Choroid plexus epithelial cell (primary cell): ENCODE measurements around the gene PEX19.

ENCODE experiments used
- DNase-seq: peaks from one replicate; pipeline ENCODE4 v3.0.0-alpha.2; 2010; ENCODE audit warnings: low read depth
- H3K4me3 ChIP-seq: 2 replicates; pipeline ENCODE4 v1.5.1; 2011; ENCODE audit warnings: low read depth, mild to moderate bottlenecking, control low read depth, low read length, moderate library complexity
- TF ChIP-seq, protein P1 (sequence below): conservative IDR thresholded peaks from 2 replicates; pipeline ENCODE4 v1.5.1; 2011; ENCODE audit warnings: low read depth, mild to moderate bottlenecking, control low read depth, inconsistent platforms, low read length, moderate library complexity

Gene PEX19

DNA sequence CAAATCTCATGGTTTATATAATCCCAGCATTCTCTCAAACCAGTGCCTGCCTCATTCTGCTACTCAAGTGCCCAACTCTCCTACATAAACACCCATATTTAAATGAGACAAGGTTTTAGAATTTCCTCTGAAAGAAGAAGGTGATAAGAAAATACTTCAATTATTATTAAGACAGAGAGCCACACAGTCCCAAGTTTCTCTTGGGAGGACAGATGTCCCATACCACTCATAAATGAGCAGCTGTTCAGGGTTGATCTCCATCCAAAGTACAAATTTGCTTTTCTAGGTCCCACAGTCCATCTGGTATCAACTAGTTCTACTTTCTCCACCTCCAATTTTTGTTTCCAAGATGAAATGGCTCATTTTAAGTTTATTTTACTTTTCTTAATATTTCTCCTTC is 33.9 kb downstream of the PEX19 start:
- TF ChIP-seq, protein P1, sequence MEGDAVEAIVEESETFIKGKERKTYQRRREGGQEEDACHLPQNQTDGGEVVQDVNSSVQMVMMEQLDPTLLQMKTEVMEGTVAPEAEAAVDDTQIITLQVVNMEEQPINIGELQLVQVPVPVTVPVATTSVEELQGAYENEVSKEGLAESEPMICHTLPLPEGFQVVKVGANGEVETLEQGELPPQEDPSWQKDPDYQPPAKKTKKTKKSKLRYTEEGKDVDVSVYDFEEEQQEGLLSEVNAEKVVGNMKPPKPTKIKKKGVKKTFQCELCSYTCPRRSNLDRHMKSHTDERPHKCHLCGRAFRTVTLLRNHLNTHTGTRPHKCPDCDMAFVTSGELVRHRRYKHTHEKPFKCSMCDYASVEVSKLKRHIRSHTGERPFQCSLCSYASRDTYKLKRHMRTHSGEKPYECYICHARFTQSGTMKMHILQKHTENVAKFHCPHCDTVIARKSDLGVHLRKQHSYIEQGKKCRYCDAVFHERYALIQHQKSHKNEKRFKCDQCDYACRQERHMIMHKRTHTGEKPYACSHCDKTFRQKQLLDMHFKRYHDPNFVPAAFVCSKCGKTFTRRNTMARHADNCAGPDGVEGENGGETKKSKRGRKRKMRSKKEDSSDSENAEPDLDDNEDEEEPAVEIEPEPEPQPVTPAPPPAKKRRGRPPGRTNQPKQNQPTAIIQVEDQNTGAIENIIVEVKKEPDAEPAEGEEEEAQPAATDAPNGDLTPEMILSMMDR = no peak
- H3K4me3 ChIP-seq = no peak overlapping the region
- DNase-seq = no peak

DNA sequence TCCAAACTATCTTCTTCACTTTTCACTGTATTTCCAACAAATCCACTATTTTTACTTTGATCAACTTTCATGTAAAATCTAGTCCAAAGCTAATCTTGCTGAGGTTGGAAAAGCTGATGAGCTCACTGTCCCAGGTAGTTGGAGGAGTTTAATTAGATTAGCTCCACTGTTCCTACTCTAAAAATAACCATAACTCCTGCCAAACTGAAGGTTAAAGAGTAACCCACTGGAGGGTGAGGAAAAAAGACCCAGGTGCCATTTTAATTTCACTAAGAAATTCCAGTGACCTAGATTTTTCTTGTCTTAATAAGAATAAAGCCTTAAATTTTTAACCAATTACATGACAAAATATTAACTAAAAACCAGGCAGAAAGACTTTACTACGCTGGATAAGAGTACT is 37.9 kb downstream of the PEX19 start:
- H3K4me3 ChIP-seq = no peak overlapping the region
- TF ChIP-seq, protein P1 = no peak
- no peak for DNase-seq

- TF ChIP-seq, protein P1 = no peak
- DNase-seq = no peak
- no peak overlapping the region for H3K4me3 ChIP-seq
Observed at GRCh38 chr1:160245434-160245833, 39.5 kb downstream of the PEX19 start.

DNA sequence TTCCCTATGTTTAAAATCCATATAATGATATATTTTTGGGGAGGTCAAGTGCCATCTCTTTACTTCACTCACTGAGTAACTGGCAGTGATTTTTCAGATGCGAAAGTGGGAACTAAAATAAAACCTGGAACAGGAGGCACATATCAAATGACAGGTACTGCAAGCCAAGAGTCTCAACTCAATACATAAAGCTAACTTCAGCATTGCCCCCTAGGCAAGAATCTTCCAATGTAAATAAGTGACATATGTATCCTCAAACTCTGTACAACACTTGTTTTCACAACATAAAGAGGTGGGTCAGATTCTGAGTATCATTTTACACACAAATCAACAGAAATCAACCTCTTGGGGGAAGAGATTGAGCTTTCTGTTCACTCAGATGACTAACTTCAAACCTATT is 40.7 kb downstream of the PEX19 start:
- H3K4me3 ChIP-seq = no peak overlapping the region
- TF ChIP-seq, protein P1 = no peak
- DNase-seq = no peak

DNA sequence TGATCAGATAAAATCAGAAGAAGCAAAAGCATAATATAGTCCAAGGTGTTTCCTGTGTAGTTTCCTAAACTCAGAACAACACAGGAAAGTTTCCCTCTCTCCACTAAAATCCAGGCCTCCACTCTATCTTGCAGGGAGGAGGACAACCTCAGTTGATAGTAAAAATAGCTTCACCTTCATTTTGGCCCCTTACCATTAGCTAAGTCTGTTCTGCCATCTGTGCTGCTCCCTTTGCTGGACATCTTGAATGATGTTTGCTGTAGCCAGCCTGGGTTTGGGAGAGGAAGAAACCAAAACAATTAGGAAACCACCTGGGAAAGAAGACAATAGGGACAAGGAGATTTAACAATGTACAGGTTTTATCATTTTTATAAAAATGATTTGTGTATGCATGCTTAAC is 41.2 kb downstream of the PEX19 start:
- no peak for DNase-seq
- TF ChIP-seq, protein P1 = no peak
- H3K4me3 ChIP-seq = no peak overlapping the region

- no peak for DNase-seq
- H3K4me3 ChIP-seq = no peak overlapping the region
- TF ChIP-seq, protein P1 = no peak
Observed at GRCh38 chr1:160239582-160240299, 45.2 kb downstream of the PEX19 start.

- TF ChIP-seq, protein P1 = no peak
- no peak for DNase-seq
Observed at GRCh38 chr1:160238408-160238807, 46.5 kb downstream of the PEX19 start.

More at GRCh38 chr1:160238408-160238807, 46.5 kb downstream of the PEX19 start:
- no peak overlapping the region for H3K4me3 ChIP-seq
